ENCODE results near the gene HGS.

- TF ChIP-seq CTCF (IDR thresholded peaks at IDR 0.05; ENCODE audit: poor library complexity, severe bottlenecking) (no peak), POLR2AphosphoS5 (IDR thresholded peaks at IDR 0.05) (no peak), EP300 (conservative IDR thresholded peaks at IDR 0.05; ENCODE audit: poor library complexity, severe bottlenecking) (no peak), SMC3 (conservative IDR thresholded peaks at IDR 0.05; ENCODE audit: poor library complexity) (no peak), RAD21 (conservative IDR thresholded peaks at IDR 0.05) (no peak), EZH2 (IDR thresholded peaks at IDR 0.05; ENCODE audit: borderline replicate concordance, insufficient read depth, low read length, poor library complexity, severe bottlenecking) (no peak), REST (IDR thresholded peaks at IDR 0.05; ENCODE audit: borderline replicate concordance) (no peak)
These were observed 31.5 kb downstream of the HGS start for GRCh38 chr17:81715107-81715871.
